Measurements from ENCODE around the gene TARS2. TPM values are rescaled to one million over a fixed set of nuclear protein-coding genes. Genes with fewer than 3 reads are reported as not detected.

The TARS2 gene
- total RNA-seq, 6 experiments from 2014 or later = 17.1 to 21.5 (median 19.4) TPM

GRCh38 chr1:150466964-150467363 is 20.3 kb upstream of the TARS2 start:
- Mint-ChIP-seq H3K27me3 (ENCODE audit: insufficient read depth) (peaks cover 4% of the 10 kb centered on the region; the same call in 1 of the 2 replicates), H3K27ac (no peak overlapping the region; the same call in 1 of the 2 replicates), H3K9me3 (no peaks in the 10 kb centered on the region), H3K36me3 (ENCODE audit: low read depth) (peaks cover 21% of the 10 kb centered on the region), H3K4me1 (ENCODE audit: low read depth) (no peaks in the 10 kb centered on the region), H3K4me3 (no peak overlapping the region)
- no peak for TF ChIP-seq CTCF (IDR thresholded peaks at IDR 0.05)
- no peak for DNase-seq

GRCh38 chr1:150469291-150469690 is 17.9 kb upstream of the TARS2 start:
- no peak overlapping the region for H3K27ac Mint-ChIP-seq
- H3K4me1 Mint-ChIP-seq (ENCODE audit: low read depth) = no peaks in the 10 kb centered on the region
- H3K9me3 Mint-ChIP-seq = no peaks in the 10 kb centered on the region
- DNase-seq = no peak
- no peak overlapping the region for H3K4me3 Mint-ChIP-seq
- peaks cover 23% of the 10 kb centered on the region for H3K36me3 Mint-ChIP-seq (ENCODE audit: low read depth)
- H3K27me3 Mint-ChIP-seq (ENCODE audit: insufficient read depth) = peaks cover 3% of the 10 kb centered on the region; the same call in 1 of the 2 replicates
- TF ChIP-seq CTCF (IDR thresholded peaks at IDR 0.05) = no peak

- H3K27ac Mint-ChIP-seq = no peak overlapping the region
- DNase-seq = no peak
Measured at GRCh38 chr1:150472601-150473200, 14.5 kb upstream of the TARS2 start.

GRCh38 chr1:150473659-150474058 is 13.6 kb upstream of the TARS2 start:
- Mint-ChIP-seq H3K9me3 (no peaks in the 10 kb centered on the region), H3K27me3 (ENCODE audit: insufficient read depth) (peaks cover 2% of the 10 kb centered on the region), H3K36me3 (ENCODE audit: low read depth) (peaks cover 22% of the 10 kb centered on the region), H3K27ac (no peak overlapping the region), H3K4me3 (no peak overlapping the region), H3K4me1 (ENCODE audit: low read depth) (peaks cover 36% of the 10 kb centered on the region)
- TF ChIP-seq CTCF (IDR thresholded peaks at IDR 0.05) = no peak
- no peak for DNase-seq

More at GRCh38 chr1:150472601-150473200, 14.5 kb upstream of the TARS2 start:
- Mint-ChIP-seq H3K4me3 (no peak overlapping the region), H3K36me3 (ENCODE audit: low read depth) (peaks cover 22% of the 10 kb centered on the region), H3K27me3 (ENCODE audit: insufficient read depth) (no peaks in the 10 kb centered on the region; the same call in 1 of the 2 replicates), H3K9me3 (no peaks in the 10 kb centered on the region), H3K4me1 (ENCODE audit: low read depth) (peaks cover 27% of the 10 kb centered on the region)
- TF ChIP-seq CTCF (IDR thresholded peaks at IDR 0.05) = no peak

- no peak for DNase-seq
- Mint-ChIP-seq H3K27ac (no peak overlapping the region), H3K27me3 (ENCODE audit: insufficient read depth) (peaks cover 2% of the 10 kb centered on the region; the same call in 1 of the 2 replicates)
Measured at GRCh38 chr1:150474869-150475268, 12.3 kb upstream of the TARS2 start.

More at GRCh38 chr1:150474869-150475268, 12.3 kb upstream of the TARS2 start:
- no peak for TF ChIP-seq CTCF (IDR thresholded peaks at IDR 0.05)
- no peaks in the 10 kb centered on the region for H3K9me3 Mint-ChIP-seq
- peaks cover 44% of the 10 kb centered on the region for H3K4me1 Mint-ChIP-seq (ENCODE audit: low read depth)
- no peak overlapping the region for H3K4me3 Mint-ChIP-seq
- peaks cover 22% of the 10 kb centered on the region for H3K36me3 Mint-ChIP-seq (ENCODE audit: low read depth)
